HEK293T (cell line): ENCODE data around the gene CLNS1A.

ENCODE experiments used
- ARNT ChIP-seq: fragments of 450-650 bp; IDR thresholded peaks from 2 replicates; pipeline ENCODE4 v1.6.1; 2017; ENCODE audit warnings: mild to moderate bottlenecking
- BHLHE40 ChIP-seq: fragments of 450-650 bp; IDR thresholded peaks from 2 replicates; pipeline ENCODE4 v1.6.1; 2016; ENCODE audit warnings: mild to moderate bottlenecking, moderate library complexity, borderline replicate concordance
- CTBP1 ChIP-seq: fragments of 450-650 bp; IDR thresholded peaks from 2 replicates; pipeline ENCODE4 v1.6.1; 2016; ENCODE audit warnings: borderline replicate concordance
- ELF4 ChIP-seq: fragments of 450-650 bp; IDR thresholded peaks from 2 replicates; pipeline ENCODE4 v1.6.1; 2017; ENCODE audit warnings: antibody characterized with exemption
- FOXA1 ChIP-seq: fragments of 450-650 bp; IDR thresholded peaks from 2 replicates; pipeline ENCODE4 v1.6.1; 2016; ENCODE audit warnings: mild to moderate bottlenecking
- FOXM1 ChIP-seq: fragments of 450-650 bp; IDR thresholded peaks from 2 replicates; pipeline ENCODE4 v1.6.1; 2017; ENCODE audit warnings: mild to moderate bottlenecking, borderline replicate concordance
- HDGF ChIP-seq: fragments of 450-650 bp; IDR thresholded peaks from 2 replicates; pipeline ENCODE4 v1.6.1; 2017; ENCODE audit warnings: antibody characterized with exemption, borderline replicate concordance
- LEF1 ChIP-seq: fragments of 450-650 bp; IDR thresholded peaks from 2 replicates; pipeline ENCODE4 v1.6.1; 2017; ENCODE audit warnings: mild to moderate bottlenecking, borderline replicate concordance
- NFRKB ChIP-seq: fragments of 450-650 bp; IDR thresholded peaks from 2 replicates; pipeline ENCODE4 v1.6.1; 2016; ENCODE audit warnings: mild to moderate bottlenecking, moderate library complexity
- SP1 ChIP-seq: fragments of 450-650 bp; IDR thresholded peaks from 2 replicates; pipeline ENCODE4 v1.6.1; 2017
- SUZ12 ChIP-seq: fragments of 450-650 bp; IDR thresholded peaks from 2 replicates; pipeline ENCODE4 v1.6.1; 2016; ENCODE audit warnings: mild to moderate bottlenecking
- TARDBP ChIP-seq: fragments of 450-650 bp; IDR thresholded peaks from 2 replicates; pipeline ENCODE4 v1.6.1; 2016
- ZNF384 ChIP-seq: fragments of 450-650 bp; IDR thresholded peaks from 2 replicates; pipeline ENCODE4 v1.6.1; 2016

DNA sequence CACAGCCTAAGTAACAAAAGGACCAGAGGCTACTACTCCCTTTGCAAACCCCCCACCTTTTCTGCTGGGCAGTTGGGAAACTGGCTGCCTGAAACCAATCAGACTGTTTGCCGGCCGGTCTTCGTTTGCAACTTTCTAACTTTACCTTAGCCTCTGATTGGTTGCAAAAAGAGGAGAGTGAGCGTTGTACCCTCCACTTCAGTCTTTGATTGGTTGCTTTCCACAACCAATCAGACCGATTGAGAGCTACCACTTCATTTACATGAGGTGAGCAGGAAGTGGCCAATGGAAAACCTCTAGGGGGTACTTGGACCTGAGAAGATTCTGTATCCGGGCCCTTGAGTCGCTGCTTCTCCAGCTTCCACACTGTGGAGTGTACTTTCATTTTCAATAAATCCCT lies 18.8 kb upstream of the CLNS1A start:
- TF ChIP-seq LEF1 (no peak), SP1 (no peak), FOXA1 (no peak), FOXM1 (no peak), HDGF (no peak), ARNT (no peak), NFRKB (no peak), ZNF384 (no peak), TARDBP (no peak), ELF4 (no peak), CTBP1 (no peak), SUZ12 (no peak), BHLHE40 (no peak)
